Central memory CD8-positive, alpha-beta T cell (primary cell): ENCODE data around the gene C1QL3.
A peak's percentile ranks its signal among the peaks of the same experiment; 100 is the strongest.

ENCODE experiments used
- ATAC-seq: fragments of 150-1000 bp; cut with Tn5 transposase; replicated peaks from 2 replicates; pipeline ENCODE4 v1.10.0; 2022; ENCODE audit warnings: mild to moderate bottlenecking, moderate FRiP score, moderate number of reproducible peaks; ENCODE audit not compliant: poor library complexity, severe bottlenecking; ENCODE audit errors: extremely low read depth
- DNase-seq, 2 donors: peaks; one replicate each; pipeline ENCODE4 v3.0.0; 2021; ENCODE audit warnings: low spot score in 2 of 2
- H3K27ac Mint-ChIP-seq: one replicate; pipeline ENCODE4 v1.8.0; 2022; ENCODE audit warnings: low read depth, mild to moderate bottlenecking, moderate library complexity, mixed read lengths
- H3K27me3 Mint-ChIP-seq: one replicate; pipeline ENCODE4 v1.8.0; 2022; ENCODE audit warnings: mixed read lengths
- H3K36me3 Mint-ChIP-seq: one replicate; pipeline ENCODE4 v1.8.0; 2022; ENCODE audit warnings: mild to moderate bottlenecking, moderate library complexity, mixed read lengths; ENCODE audit not compliant: insufficient read depth
- H3K4me1 Mint-ChIP-seq: one replicate; pipeline ENCODE4 v1.8.0; 2022; ENCODE audit warnings: mixed read lengths
- H3K4me3 Mint-ChIP-seq: one replicate; pipeline ENCODE4 v1.8.0; 2022; ENCODE audit warnings: mild to moderate bottlenecking, moderate library complexity, mixed read lengths
- H3K9me3 Mint-ChIP-seq: one replicate; pipeline ENCODE4 v1.8.0; 2022; ENCODE audit warnings: mixed read lengths

Gene C1QL3

GRCh38 chr10:16521311-16522016 lies at the start of gene C1QL3:
Gene C1QL3, minus strand, starts transcription at chr10:16521879. Its CDS starts 814 bp downstream, at chr10:16521065.
- no peak within 1 kb of the TSS for H3K27ac Mint-ChIP-seq
- H3K4me3 Mint-ChIP-seq, result peak within 1 kb of the TSS; percentile 86
- DNase-seq (no peak), ATAC-seq (peak; percentile 52)
- H3K9me3 Mint-ChIP-seq, result no peaks in the 10 kb centered on the region
- H3K4me1 Mint-ChIP-seq, result peaks cover 6% of the 10 kb centered on the region
- H3K36me3 Mint-ChIP-seq, result no peaks in the 10 kb centered on the region
- peaks cover 60% of the 10 kb centered on the region for H3K27me3 Mint-ChIP-seq

DNA sequence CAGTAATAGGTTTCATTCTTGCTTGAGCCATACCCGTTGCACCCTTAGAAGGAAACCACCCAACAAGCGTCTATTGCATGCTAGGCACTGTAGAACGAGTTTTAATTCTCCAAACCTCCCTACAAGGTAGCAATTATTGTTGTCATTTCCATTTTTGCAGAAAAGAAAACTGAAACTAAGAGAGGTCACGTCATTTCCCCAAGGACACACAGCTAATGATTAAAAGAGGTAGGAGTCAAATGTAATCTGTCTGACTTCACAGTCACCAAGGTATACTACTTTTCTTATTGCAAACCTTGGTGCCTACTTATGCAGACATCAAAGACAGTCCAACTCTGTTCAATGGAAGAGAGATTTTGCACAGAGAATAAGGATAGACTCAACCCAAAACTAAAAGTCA lies 49.1 kb upstream of the C1QL3 start:
- Mint-ChIP-seq H3K9me3 (no peaks in the 10 kb centered on the region), H3K27me3 (peaks cover 37% of the 10 kb centered on the region), H3K4me1 (peaks cover 7% of the 10 kb centered on the region), H3K36me3 (no peaks in the 10 kb centered on the region), H3K4me3 (peak overlapping the region; percentile 12), H3K27ac (no peak overlapping the region)
- DNase-seq (no peak), ATAC-seq (no peak)

DNA sequence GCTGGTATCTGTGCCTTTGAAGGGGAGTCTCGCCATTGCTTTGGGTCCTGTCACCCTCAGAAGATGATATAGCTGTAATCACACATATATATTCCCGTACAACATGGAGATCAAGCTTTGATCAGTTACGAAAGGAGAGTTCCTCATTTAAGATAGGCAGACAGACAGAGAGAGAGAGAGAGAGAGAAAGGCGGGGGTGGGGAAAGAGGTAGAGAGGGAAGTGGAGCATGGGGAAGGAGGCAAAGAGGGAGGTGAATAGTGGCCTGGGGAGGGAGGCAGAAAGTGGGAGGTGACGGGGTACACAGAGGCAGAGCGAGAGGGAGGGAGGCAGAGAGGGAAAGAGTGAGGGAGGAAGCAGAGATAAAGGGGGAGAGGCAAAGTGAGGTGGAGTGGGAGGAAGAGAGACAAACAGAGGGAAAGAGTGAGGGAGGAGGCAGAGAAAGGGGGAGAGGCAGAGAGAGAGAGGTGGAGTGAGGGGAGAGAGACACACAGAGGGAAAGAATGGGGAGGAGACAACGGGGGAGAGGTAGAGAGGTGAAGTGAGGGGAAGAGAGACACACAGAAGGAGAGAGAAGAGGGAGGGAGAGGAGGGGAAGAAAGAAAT lies 44.6 kb upstream of the C1QL3 start:
- ATAC-seq (no peak), DNase-seq (no peak)
- Mint-ChIP-seq H3K27ac (no peak overlapping the region), H3K27me3 (peaks cover 41% of the 10 kb centered on the region), H3K4me1 (peaks cover 7% of the 10 kb centered on the region), H3K4me3 (no peak overlapping the region), H3K36me3 (no peaks in the 10 kb centered on the region), H3K9me3 (no peaks in the 10 kb centered on the region)

DNA sequence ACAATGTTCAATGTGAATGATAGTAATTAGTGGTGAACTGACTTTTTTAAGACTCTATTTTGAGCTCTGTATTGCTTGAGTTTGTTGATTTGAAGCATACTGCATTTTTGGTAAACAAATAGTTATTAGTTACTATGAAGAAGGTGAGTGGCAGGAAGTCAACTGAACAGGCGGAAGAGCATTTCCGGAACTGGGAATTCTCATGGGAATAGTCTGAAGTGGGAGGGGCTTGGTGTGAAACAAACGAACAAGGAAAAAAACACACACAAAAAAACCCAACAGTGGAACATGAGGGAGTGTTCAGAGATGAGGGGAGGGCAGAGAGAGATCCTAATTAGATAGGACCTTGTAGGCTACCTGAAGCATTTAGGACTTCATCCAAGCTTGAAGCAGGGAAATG lies 43.9 kb upstream of the C1QL3 start:
- Mint-ChIP-seq H3K4me1 (peaks cover 2% of the 10 kb centered on the region), H3K36me3 (no peaks in the 10 kb centered on the region), H3K9me3 (no peaks in the 10 kb centered on the region), H3K27me3 (peaks cover 48% of the 10 kb centered on the region), H3K27ac (no peak overlapping the region), H3K4me3 (no peak overlapping the region)
- ATAC-seq, result no peak
- no peak for DNase-seq

- Mint-ChIP-seq H3K27ac (no peak overlapping the region), H3K27me3 (peaks cover 60% of the 10 kb centered on the region)
Observed at GRCh38 chr10:16562891-16563290, 41.2 kb upstream of the C1QL3 start.

GRCh38 chr10:16559236-16559773 lies 37.6 kb upstream of the C1QL3 start:
- ATAC-seq (no peak), DNase-seq (no peak)
- no peaks in the 10 kb centered on the region for H3K9me3 Mint-ChIP-seq
- H3K27me3 Mint-ChIP-seq, result peaks cover 76% of the 10 kb centered on the region
- H3K4me1 Mint-ChIP-seq, result no peaks in the 10 kb centered on the region
- peaks cover 2% of the 10 kb centered on the region for H3K36me3 Mint-ChIP-seq
- H3K4me3 Mint-ChIP-seq, result no peak overlapping the region
- H3K27ac Mint-ChIP-seq, result no peak overlapping the region

More at GRCh38 chr10:16562891-16563290, 41.2 kb upstream of the C1QL3 start:
- ATAC-seq (no peak), DNase-seq (no peak)
- Mint-ChIP-seq H3K4me3 (no peak overlapping the region), H3K9me3 (no peaks in the 10 kb centered on the region), H3K4me1 (no peaks in the 10 kb centered on the region), H3K36me3 (no peaks in the 10 kb centered on the region)

DNA sequence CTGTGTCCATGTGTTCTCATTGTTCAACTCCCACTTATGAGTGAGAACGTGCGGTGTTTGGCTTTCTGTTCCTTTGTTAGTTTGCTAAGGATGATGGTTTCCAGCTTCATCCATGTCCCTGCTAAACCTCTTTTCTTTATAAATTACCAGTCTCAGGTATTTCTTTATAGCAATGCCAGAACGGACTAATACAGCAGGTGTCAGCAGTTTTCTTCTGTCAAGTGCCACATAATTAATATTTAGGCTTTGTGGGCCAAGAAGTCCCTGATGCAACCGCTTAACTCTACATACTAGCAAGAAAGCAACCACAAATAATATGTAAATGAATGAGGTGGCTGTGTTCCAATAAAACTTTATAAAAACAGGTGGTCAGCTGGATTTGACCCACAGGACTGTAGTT lies 26.3 kb upstream of the C1QL3 start:
- H3K36me3 Mint-ChIP-seq, result no peaks in the 10 kb centered on the region
- no peak for ATAC-seq
- peaks cover 55% of the 10 kb centered on the region for H3K27me3 Mint-ChIP-seq
- no peaks in the 10 kb centered on the region for H3K4me1 Mint-ChIP-seq
- DNase-seq, result no peak
- no peak overlapping the region for H3K27ac Mint-ChIP-seq
- H3K4me3 Mint-ChIP-seq, result no peak overlapping the region
- no peaks in the 10 kb centered on the region for H3K9me3 Mint-ChIP-seq

DNA sequence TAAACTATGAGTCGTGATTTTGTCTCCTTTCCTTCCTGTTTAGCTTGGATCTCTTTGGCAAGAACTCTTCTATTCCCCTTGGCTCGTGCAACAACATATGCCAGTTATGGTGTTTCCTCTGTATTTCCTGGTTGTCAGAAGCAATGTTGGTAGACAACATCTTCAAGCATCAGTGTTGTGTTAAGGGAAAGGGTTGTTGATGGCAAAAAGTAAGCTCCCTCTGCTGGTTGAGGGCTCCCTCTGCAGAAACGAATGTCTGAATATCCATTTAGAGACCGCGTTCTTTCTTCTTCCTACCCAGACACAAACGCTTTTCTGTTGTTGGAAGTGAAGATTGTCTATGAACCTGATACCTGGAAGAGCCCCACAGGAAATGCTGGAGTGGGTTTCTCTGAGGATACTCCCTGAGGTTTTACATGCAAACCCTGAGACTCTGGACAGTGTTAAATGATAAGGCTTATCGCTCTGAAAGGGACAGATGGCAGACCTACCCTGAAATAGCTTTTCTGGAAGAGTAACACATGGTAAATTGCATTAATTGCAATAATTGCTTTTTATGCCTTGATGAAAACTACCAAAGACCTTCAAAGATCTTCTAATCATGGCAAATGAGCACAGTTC lies 23.5 kb upstream of the C1QL3 start:
- ATAC-seq, result no peak
- peaks cover 2% of the 10 kb centered on the region for H3K36me3 Mint-ChIP-seq
- H3K9me3 Mint-ChIP-seq, result no peaks in the 10 kb centered on the region
- peaks cover 58% of the 10 kb centered on the region for H3K27me3 Mint-ChIP-seq
- H3K27ac Mint-ChIP-seq, result no peak overlapping the region
- no peak for DNase-seq
- no peaks in the 10 kb centered on the region for H3K4me1 Mint-ChIP-seq
- H3K4me3 Mint-ChIP-seq, result no peak overlapping the region

DNA sequence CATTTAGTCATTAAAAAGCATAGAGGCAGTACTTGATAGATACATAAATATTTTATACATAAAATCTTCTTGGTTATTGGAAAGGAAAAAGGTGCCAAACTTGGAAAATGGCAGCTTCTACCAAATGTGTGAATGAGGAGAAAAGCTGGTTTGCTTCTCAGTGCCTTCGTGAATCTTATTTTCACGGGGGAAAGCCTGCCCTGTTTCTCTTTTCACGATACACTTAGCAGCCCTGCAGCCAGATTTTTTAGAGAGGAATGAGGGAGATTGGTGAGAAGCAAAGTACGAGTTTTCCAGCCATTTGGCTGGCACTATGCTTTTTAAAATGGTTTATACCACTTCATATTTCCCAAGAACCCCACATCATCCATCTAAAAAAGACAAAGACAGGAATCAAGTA lies 22.9 kb upstream of the C1QL3 start:
- DNase-seq (no peak), ATAC-seq (no peak)
- Mint-ChIP-seq H3K27ac (no peak overlapping the region), H3K9me3 (no peaks in the 10 kb centered on the region), H3K36me3 (peaks cover 2% of the 10 kb centered on the region), H3K4me1 (no peaks in the 10 kb centered on the region), H3K4me3 (no peak overlapping the region), H3K27me3 (peaks cover 58% of the 10 kb centered on the region)

DNA sequence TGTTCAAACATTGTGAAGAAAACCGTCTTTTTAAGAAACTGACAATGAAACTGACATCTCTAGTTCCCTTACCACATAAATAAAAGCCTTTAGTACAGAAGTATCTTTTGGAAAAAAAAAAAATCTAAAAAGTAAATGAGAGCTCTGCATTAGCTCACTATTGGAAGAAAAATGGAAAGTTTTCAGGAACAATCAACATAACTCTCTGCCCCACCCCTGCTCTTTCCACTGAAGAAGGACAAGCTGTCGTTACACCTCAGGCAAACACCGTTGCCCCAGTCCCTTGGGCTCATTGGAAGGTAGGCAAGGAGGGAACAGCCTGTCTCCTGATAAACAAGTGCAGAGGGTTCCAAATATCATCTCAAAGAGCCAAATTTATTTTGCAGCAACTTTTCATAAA lies 22.4 kb upstream of the C1QL3 start:
- H3K4me3 Mint-ChIP-seq, result no peak overlapping the region
- H3K27me3 Mint-ChIP-seq, result peaks cover 58% of the 10 kb centered on the region
- no peaks in the 10 kb centered on the region for H3K9me3 Mint-ChIP-seq
- DNase-seq, result no peak
- no peak overlapping the region for H3K27ac Mint-ChIP-seq
- H3K4me1 Mint-ChIP-seq, result no peaks in the 10 kb centered on the region
- no peak for ATAC-seq
- peaks cover 2% of the 10 kb centered on the region for H3K36me3 Mint-ChIP-seq

- no peaks in the 10 kb centered on the region for H3K4me1 Mint-ChIP-seq
- peaks cover 4% of the 10 kb centered on the region for H3K36me3 Mint-ChIP-seq
- DNase-seq, result no peak
- no peak overlapping the region for H3K27ac Mint-ChIP-seq
- H3K4me3 Mint-ChIP-seq, result no peak overlapping the region
- H3K27me3 Mint-ChIP-seq, result peaks cover 38% of the 10 kb centered on the region
- no peaks in the 10 kb centered on the region for H3K9me3 Mint-ChIP-seq
- no peak for ATAC-seq
Observed at GRCh38 chr10:16536155-16536554, 14.5 kb upstream of the C1QL3 start.

DNA sequence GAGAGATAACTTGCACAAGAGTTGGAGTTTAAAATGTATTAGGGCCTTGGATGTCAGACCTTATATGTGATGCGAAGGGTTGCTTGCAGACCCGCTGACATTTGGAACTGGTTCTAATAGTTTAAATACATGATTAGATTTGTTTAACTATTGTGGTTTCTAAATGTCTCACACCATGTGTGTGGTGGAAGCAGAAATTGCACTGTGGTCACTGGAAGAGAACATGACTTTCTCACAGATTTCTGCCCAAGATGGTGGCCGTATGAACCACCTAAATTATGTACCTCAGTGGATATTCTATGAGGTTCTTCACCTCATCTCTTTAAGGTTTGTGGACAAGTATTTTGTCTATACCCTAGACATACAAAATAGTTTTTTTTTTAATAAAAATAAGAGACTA lies 8.2 kb upstream of the C1QL3 start:
- Mint-ChIP-seq H3K27me3 (peaks cover 63% of the 10 kb centered on the region), H3K36me3 (peaks cover 3% of the 10 kb centered on the region), H3K9me3 (no peaks in the 10 kb centered on the region), H3K4me1 (no peaks in the 10 kb centered on the region), H3K27ac (no peak overlapping the region), H3K4me3 (no peak overlapping the region)
- no peak for DNase-seq
- no peak for ATAC-seq

GRCh38 chr10:16527452-16527851 lies 5.8 kb upstream of the C1QL3 start:
- Mint-ChIP-seq H3K27me3 (peaks cover 82% of the 10 kb centered on the region), H3K4me1 (no peaks in the 10 kb centered on the region), H3K9me3 (no peaks in the 10 kb centered on the region), H3K36me3 (peaks cover 1% of the 10 kb centered on the region), H3K27ac (no peak overlapping the region), H3K4me3 (no peak overlapping the region)
- ATAC-seq, result no peak
- no peak for DNase-seq
